Endodermal cell (in vitro differentiated cells): Measurements from ENCODE around the gene ZNF17. TPM values are rescaled to one million over a fixed set of nuclear protein-coding genes. Genes with fewer than 3 reads are reported as not detected.
A peak's percentile ranks its signal among the peaks of the same experiment; 100 is the strongest.

Source experiments
- DNase-seq: peaks from one replicate; pipeline ENCODE4 v3.0.0-alpha.2; 2017
- H3K27ac ChIP-seq: 2 replicates; pipeline ENCODE4 v1.5.1; 2013; ENCODE audit warnings: mild to moderate bottlenecking, low read depth, low read length, moderate library complexity
- H3K27me3 ChIP-seq: 2 replicates; pipeline ENCODE4 v1.6.1; 2013; ENCODE audit warnings: mild to moderate bottlenecking, low read length, moderate library complexity; ENCODE audit not compliant: insufficient read depth, control insufficient read depth, poor library complexity, severe bottlenecking
- H3K36me3 ChIP-seq: 2 replicates; pipeline ENCODE4 v1.7.0; 2013; ENCODE audit warnings: mild to moderate bottlenecking, low read length, moderate library complexity; ENCODE audit not compliant: control insufficient read depth, insufficient read depth
- H3K4me1 ChIP-seq: one replicate; pipeline ENCODE4 v1.7.0; 2013; ENCODE audit warnings: low read length; ENCODE audit not compliant: control insufficient read depth, insufficient read depth
- H3K4me3 ChIP-seq: 2 replicates; pipeline ENCODE4 v1.5.1; 2013; ENCODE audit warnings: mild to moderate bottlenecking, low read length, moderate library complexity
- H3K9ac ChIP-seq: 2 replicates; pipeline ENCODE4 v1.6.1; 2013; ENCODE audit warnings: mild to moderate bottlenecking, low read length, moderate library complexity; ENCODE audit not compliant: poor library complexity, severe bottlenecking; ENCODE audit errors: extremely low read depth
- H3K9me3 ChIP-seq: 2 replicates; pipeline ENCODE4 v1.6.1; 2013; ENCODE audit warnings: mild to moderate bottlenecking, low read length, moderate library complexity; ENCODE audit not compliant: control insufficient read depth
- H3K27ac Mint-ChIP-seq: 2 replicates; pipeline ENCODE4 v1.8.0; 2020; ENCODE audit warnings: mixed read lengths
- H3K27me3 Mint-ChIP-seq: 2 replicates; pipeline ENCODE4 v1.8.0; 2021; ENCODE audit warnings: mild to moderate bottlenecking, mixed read lengths; ENCODE audit not compliant: insufficient read depth
- H3K36me3 Mint-ChIP-seq: 2 replicates; pipeline ENCODE4 v1.8.0; 2020; ENCODE audit warnings: low read depth, mixed read lengths
- H3K4me1 Mint-ChIP-seq: 2 replicates; pipeline ENCODE4 v1.8.0; 2020; ENCODE audit warnings: mixed read lengths
- H3K4me3 Mint-ChIP-seq: 2 replicates; pipeline ENCODE4 v1.8.0; 2020; ENCODE audit warnings: mild to moderate bottlenecking, moderate library complexity, mixed read lengths
- H3K9me3 Mint-ChIP-seq: 2 replicates; pipeline ENCODE4 v1.8.0; 2020; ENCODE audit warnings: mild to moderate bottlenecking, mixed read lengths
- WGBS, 2 experiments: methylation state at CpG; one replicate each; pipeline versions ENCODE4 v1.1.5 to v1.1.7; 2013; ENCODE audit warnings: missing lambda C conversion rate in 2 of 2, mixed read lengths in 1 of 2; ENCODE audit not compliant: insufficient coverage in 1 of 2, insufficient read length in 1 of 2; 5-methylcytosine and 5-hydroxymethylcytosine counted together
- total RNA-seq, 2 donors: library from RNA; stranded (reverse); fragmentation: NEBNext Ultra II Directional in 1 of 2; extraction: Animal tissue kit (Norgen Biotek cat#: 25700) in 1 of 2; gene quantifications; 2 replicates in 1 of 2; 3 replicates in 1 of 2; pipeline ENCODE4 v1.2.1, GENCODE V29; 2021
- TF ChIP-seq, protein P1 (sequence below): fragments of 200-600 bp; sonication (generic); conservative IDR thresholded peaks from 2 replicates; pipeline ENCODE4 v1.5.0; 2021; ENCODE audit warnings: antibody characterized with exemption, mild to moderate bottlenecking

Gene ZNF17
- total RNA-seq, 2 donors from 2014 or later: 7.6 to 9.2 TPM

- 98% methylated on average over 5 of the region's 5 CpGs; no CpG with 5 or more reads in 1 of the 2 experiments for WGBS, 2 experiments
- peaks cover 4% of the 10 kb centered on the region for H3K4me1 Mint-ChIP-seq
- peaks cover 41% of the 10 kb centered on the region for H3K9me3 Mint-ChIP-seq
- Histone ChIP-seq H3K4me3 (no peak overlapping the region), H3K4me1 (no peaks in the 10 kb centered on the region), H3K27me3 (no peaks in the 10 kb centered on the region), H3K27ac (no peak overlapping the region), H3K9me3 (no peaks in the 10 kb centered on the region), H3K36me3 (peaks cover 37% of the 10 kb centered on the region), H3K9ac (no peak overlapping the region)
- no peak overlapping the region for H3K27ac Mint-ChIP-seq
- DNase-seq: no peak
- H3K36me3 Mint-ChIP-seq: peaks cover 75% of the 10 kb centered on the region
- no peaks in the 10 kb centered on the region for H3K27me3 Mint-ChIP-seq
- H3K4me3 Mint-ChIP-seq: no peak overlapping the region
- TF ChIP-seq, protein P1, sequence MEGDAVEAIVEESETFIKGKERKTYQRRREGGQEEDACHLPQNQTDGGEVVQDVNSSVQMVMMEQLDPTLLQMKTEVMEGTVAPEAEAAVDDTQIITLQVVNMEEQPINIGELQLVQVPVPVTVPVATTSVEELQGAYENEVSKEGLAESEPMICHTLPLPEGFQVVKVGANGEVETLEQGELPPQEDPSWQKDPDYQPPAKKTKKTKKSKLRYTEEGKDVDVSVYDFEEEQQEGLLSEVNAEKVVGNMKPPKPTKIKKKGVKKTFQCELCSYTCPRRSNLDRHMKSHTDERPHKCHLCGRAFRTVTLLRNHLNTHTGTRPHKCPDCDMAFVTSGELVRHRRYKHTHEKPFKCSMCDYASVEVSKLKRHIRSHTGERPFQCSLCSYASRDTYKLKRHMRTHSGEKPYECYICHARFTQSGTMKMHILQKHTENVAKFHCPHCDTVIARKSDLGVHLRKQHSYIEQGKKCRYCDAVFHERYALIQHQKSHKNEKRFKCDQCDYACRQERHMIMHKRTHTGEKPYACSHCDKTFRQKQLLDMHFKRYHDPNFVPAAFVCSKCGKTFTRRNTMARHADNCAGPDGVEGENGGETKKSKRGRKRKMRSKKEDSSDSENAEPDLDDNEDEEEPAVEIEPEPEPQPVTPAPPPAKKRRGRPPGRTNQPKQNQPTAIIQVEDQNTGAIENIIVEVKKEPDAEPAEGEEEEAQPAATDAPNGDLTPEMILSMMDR: no peak
Observed at GRCh38 chr19:57395710-57396109, 15.3 kb upstream of the ZNF17 start.

DNA sequence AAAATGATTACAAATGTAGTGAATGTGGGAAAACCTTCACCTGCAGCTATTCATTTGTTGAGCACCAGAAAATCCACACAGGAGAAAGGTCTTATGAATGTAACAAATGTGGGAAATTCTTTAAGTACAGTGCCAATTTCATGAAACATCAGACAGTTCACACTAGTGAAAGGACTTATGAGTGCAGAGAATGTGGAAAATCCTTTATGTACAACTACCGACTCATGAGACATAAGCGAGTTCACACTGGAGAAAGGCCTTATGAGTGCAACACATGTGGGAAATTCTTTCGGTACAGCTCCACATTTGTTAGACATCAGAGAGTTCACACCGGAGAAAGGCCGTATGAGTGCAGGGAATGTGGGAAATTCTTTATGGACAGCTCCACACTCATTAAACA, 12.1 kb upstream of the ZNF17 start:
- no peak overlapping the region for H3K27ac Mint-ChIP-seq
- TF ChIP-seq, protein P1: no peak
- 93 to 96% methylated on average over 5 of the region's 5 CpGs for WGBS, 2 experiments
- H3K9me3 ChIP-seq: peaks cover 11% of the 10 kb centered on the region
- peaks cover 63% of the 10 kb centered on the region for H3K9me3 Mint-ChIP-seq
- H3K36me3 Mint-ChIP-seq: peaks cover 65% of the 10 kb centered on the region
- no peaks in the 10 kb centered on the region for H3K4me1 ChIP-seq
- no peak overlapping the region for H3K4me3 Mint-ChIP-seq
- DNase-seq: no peak
- peaks cover 37% of the 10 kb centered on the region for H3K36me3 ChIP-seq
- H3K4me3 ChIP-seq: no peak overlapping the region
- H3K9ac ChIP-seq: no peak overlapping the region
- no peaks in the 10 kb centered on the region for H3K27me3 ChIP-seq
- no peaks in the 10 kb centered on the region for H3K4me1 Mint-ChIP-seq
- no peak overlapping the region for H3K27ac ChIP-seq
- no peaks in the 10 kb centered on the region for H3K27me3 Mint-ChIP-seq

- H3K9me3 ChIP-seq: peaks cover 11% of the 10 kb centered on the region
- peaks cover 41% of the 10 kb centered on the region for H3K9me3 Mint-ChIP-seq
- H3K4me3 ChIP-seq: no peak overlapping the region
- H3K4me3 Mint-ChIP-seq: no peak overlapping the region
- WGBS, 2 experiments: 91 to 94% methylated on average over 7 to 9 of the region's 9 CpGs
- peaks cover 9% of the 10 kb centered on the region for H3K27me3 ChIP-seq
- TF ChIP-seq, protein P1: no peak
- no peak overlapping the region for H3K27ac ChIP-seq
- DNase-seq: peak; percentile 44
- H3K27ac Mint-ChIP-seq: no peak overlapping the region
- peaks cover 20% of the 10 kb centered on the region for H3K36me3 Mint-ChIP-seq
- no peaks in the 10 kb centered on the region for H3K4me1 Mint-ChIP-seq
- peaks cover 13% of the 10 kb centered on the region for H3K36me3 ChIP-seq
- no peak overlapping the region for H3K9ac ChIP-seq
- H3K4me1 ChIP-seq: no peaks in the 10 kb centered on the region
- no peaks in the 10 kb centered on the region for H3K27me3 Mint-ChIP-seq
Observed at GRCh38 chr19:57403737-57404563, 7.0 kb upstream of the ZNF17 start.
